Stimulated activated CD4-positive, alpha-beta T cell treated with anti-CD3 and anti-CD28 coated beads, Interleukin-4, amount 100 ng/mL, for 4 hours (primary cell): ENCODE measurements around the gene IQGAP3.

Experiments used
- DNase-seq, 2 experiments: peaks; one replicate each; pipeline ENCODE4 v3.0.0-alpha.2; 2020

IQGAP3 gene

DNA sequence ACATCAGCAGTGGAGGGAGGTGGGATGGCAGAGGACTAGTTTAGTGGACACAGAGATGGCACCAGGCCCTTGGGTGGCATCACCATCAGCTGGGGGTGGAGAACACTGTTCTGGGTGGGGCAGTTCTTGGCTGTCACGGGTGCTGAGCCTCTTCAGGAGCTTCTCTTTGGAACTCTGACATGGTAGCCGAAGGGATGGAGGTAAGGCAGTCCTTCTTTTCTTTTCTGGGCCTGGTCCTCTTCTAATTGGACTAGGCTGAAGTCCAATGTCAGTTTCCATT is 63.5 kb downstream of the IQGAP3 start:
- no peak for DNase-seq

DNA sequence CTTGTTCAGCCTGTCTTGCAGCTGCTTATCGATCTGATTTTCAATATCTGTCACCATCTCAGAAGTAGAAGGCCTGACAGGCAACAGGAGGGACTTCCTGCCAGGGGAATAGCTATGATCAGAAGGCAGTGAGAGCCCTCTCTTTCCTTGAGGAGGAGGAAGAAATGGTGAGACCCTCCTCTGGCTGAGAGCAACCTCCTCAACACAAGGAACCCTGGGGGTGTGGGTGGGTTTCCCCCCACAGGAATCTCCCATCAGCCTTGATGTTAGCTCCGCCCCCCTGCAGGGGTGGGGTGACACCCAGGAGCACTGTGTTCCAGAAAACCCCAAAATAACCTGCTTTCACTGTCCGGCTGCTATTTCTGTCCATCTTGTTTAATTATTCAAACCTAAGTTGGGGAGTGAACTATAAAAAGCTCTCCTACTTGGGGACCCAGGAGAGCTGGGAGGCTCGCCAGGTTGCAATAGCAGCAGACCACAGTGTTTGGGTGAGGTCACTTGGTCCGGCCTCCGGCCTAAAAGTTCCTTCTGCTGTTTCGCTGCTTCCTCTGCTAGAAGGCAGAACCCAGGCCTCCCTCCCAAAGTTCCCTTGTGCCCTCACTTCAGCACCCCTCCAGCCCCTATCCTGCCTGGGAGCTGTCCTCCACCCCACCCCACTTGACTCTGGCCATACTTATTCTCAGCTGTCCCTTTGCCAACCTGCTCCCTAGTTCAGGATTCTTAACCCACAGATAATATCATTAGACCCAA is 64.0 kb downstream of the IQGAP3 start:
- peak in 1 of 2 experiments; percentile 23 for DNase-seq

DNA sequence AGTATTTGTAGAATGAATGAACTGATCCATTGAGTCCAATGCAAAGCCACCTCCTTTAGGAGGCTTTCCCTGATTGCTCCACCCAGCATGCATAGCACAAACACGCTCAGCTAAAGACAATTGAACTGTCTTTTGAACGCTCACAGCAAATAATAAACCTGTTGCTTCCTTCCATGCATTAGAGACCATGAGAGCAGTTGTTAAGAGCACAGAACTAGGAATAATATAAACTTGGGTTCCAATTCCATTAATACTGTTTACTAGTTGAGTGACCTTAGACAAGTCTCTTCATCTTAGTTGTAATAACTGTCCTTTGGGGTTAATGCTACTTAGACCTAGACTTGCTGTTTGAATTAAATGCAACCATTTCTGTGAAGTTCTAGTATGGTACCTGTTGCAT is 65.9 kb downstream of the IQGAP3 start:
- DNase-seq, result no peak

DNA sequence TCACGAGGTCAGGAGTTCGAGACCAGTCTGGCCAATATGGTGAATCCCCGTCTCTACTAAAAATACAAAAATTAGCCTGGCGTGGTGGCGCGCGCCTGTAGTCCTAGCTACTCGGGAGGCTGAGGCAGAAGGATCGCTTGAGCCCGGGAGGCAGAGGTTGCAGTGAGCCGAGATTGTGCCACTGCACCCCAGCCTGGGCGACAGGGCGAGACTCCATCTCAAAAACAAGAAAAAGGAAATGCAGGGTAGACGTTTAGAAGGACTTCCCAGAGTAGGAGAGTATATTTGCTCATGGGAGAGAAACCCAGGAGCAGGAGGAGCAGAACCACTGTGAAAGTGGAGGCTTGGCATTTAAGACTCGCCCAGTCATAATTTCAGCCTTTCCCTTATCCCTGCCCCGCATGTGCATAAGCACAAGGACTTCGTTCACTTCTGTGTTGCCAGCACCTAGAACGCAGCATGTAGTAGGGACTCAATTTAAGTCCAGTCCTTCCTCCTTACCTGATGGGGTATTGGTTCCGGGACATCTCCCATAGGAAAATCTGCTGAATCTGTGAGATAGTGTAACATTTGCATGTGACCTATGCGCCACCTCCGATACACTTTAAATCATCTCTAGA is 66.6 kb downstream of the IQGAP3 start:
- DNase-seq, result no peak

DNA sequence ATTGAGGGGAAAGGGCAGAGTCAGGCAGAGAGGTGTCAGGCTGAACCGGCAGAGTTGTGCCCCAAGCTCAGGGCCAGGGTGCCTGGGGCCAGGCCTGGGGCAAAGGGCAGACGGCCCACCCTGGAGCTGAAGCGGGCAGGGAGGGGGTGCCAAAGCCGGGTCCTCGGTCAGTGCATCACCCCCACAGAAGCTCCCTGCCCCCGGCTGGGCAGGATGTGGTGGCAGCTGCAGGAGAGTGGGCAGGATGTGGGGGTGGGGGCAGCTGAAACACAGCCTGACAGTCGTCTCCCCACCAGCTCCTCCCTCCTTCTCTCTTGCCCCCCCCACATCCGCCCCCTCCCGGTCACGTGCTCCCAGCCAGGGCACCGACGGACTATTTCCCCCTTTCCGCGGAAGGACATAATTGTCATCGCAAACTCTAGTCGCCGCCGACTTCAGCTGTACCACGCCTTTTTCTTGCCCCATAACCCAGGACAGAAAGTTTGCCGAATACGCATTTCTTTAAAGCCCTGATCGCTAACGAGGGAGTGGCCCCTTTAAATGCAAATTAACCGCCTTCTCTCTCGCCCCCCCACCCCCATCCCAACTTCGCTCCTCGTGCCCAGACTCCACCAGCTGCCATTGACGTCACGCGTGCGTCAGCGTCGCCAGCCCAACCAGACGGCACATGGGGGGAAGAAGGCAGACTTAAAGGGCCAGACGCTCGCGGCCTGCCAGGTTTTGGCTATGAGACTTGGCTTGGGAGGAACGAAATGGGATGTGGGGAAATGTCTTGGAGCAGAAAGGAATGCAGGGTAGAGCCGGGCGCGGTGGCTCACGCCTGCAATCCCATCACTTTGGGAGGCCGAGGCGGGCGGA is 67.3 kb downstream of the IQGAP3 start:
- peak; percentile 96 to 98 for DNase-seq

DNA sequence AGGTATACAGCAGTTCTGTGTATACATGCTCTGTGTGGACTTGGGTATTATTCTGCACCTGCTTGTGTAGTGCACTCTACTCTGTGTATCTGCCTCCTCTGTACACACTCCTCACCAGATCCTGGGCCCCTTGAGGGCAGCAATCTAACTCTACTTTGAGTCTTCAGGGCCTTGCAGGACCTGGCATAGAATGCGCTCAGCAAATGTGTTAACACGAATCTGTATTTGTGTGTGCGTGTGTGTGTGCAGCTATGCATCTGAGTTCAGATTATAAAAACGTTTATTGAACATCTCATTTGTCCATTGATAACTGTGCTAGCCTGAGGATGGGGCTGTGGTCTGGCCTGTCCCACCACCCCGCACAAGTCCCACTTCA is 67.9 kb downstream of the IQGAP3 start:
- DNase-seq, result no peak

DNA sequence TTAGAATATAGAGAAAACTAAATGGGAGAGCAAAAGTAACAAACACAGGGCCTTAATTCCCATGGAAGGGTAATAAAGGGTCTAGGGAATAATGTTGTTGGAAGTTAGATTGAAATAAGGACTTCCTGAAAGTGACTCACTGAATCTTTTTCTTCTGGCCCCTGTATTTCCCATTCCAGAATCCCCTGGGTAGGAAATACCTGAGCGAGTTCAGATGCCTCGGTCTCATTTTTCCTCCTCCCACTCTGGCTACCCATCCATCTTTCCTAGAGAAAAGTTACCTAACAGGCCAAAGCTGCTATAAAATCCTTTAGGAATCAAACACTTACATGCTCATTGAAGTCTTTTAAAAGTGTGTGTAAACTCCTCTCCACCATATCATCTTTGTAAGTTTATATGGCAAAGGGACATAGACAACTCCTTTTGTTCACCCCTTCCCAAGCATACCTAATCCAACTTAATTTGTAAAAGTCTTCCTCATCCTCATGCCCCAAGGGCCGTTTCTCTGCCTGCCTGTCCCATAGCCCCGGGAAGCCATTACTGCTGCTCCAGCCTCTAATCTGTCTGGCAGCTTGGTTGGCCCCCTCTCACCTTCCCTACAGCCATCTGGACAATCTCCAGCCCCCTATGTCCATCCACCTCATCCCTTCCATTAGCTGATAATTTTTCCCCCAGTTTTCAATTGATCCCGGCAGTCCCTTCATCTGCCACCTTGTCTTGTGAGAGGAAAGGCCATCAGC is 68.5 kb downstream of the IQGAP3 start:
- DNase-seq, result no peak

DNA sequence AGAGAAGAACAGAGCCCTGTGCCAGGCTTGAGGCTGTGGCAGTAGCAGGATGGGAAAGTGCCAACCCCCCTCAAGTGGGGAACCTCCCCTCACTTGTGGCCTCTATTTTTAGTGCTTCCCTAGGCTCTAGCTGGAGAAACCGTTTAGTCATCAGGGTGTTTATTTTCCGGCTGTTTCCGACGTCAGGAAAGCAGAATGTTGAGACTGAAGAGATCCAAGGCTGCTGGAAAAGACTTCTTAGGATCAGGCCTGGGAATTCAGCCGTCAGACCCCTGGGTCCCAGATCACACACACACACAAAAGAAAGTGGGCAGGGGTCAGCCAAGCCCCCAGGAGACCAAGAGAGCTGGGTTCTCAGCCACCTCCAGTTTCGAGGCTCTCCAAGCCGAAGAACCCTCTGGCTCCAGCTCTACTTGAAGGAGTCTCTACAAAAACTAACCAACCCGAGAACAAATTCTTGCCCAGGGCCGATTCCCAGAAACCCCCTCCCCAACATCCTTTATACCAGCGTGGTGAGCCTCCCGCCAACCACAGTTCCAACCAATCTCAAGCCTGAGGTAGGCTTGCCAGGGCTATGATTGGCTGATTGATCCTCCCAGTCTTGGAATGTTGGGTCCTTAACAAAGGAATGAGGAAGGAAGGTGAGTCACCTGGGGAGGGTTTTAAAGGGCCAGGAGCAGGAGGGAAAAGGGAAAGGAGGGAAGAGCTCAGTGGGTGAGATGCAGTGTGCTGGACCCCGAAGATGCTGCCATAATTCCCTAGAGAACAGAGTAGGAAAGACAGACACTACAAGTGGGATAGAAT is 69.3 kb downstream of the IQGAP3 start:
- no peak for DNase-seq

DNA sequence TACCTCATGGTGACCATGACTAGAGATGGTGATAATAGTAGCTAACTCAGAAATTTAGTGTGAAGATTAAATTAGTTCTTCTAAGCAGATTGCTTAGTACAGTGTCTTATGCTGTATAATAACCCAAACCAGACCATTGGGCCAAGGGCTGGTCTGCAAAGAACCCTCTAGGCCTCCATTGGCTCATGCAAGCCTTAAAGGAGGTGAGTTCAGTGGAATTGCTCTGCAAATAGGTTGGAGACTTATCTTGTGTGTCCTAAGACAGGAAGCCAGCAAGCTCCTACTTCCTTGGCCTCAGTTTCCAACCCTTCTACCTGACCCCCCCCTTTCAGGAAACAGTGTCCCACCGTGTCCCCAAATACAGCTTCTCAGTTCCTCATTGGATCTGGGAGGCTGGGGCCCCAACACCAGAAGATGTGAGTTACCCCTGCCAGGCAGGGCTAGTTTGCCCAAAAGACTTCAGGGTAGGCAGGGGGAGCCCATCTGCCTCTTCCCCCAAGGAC is 69.9 kb downstream of the IQGAP3 start:
- no peak for DNase-seq

DNA sequence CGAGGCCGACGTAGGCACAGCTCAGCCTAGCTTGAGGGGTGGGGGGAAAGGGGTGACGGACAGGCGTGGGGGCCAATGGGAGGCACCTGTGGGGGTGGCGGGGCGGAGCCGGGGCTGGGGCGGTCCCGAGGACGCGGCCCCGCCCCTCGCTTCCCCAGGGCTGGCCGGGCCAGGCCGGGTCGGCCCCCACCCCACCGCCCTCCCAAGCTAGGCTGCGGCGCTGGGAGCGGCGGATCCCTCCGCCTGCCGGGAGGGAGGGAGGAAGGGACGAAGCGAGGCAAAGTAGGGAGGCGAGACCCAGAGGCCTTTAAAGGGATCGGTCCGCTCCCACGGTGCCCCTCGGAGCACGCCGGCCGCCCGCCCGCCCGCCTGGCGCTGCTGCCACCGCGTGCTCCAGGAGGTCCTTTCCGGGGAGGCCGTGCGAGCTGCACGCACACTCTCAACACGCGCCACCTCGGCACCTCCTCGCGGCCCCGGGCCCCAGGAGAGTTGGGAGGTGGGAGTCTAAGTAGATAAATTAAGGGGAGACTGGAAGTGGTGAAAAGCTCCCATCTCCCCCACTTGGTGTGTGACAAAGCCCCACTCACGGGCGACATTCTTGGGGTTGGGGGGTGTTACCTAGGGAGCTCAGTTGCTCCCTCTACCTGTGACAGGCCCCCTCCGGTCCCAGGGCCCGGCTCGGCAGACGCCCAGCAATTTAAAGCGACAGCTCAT is 71.4 kb downstream of the IQGAP3 start:
- peak; percentile 91 to 97 for DNase-seq

DNA sequence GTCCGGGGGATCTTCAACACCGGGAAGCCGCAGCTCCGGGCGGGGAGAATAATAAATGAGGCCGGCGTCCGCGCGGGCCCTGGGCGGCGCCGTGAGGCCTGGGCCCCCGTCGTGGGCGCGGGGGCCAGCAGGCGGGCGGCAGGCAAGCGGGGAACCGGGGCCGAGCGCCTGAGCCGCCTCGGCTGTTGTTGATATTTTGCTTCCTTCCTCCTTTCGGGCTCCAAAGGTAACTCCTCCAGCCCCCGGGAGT is 71.9 kb downstream of the IQGAP3 start, which contains the start of gene MEF2D:
Gene MEF2D (minus strand): TSS at position 233 of the 250 bp plus-strand sequence. CDS start 17,483 bp downstream, outside the sequence.
- no peak for DNase-seq

DNA sequence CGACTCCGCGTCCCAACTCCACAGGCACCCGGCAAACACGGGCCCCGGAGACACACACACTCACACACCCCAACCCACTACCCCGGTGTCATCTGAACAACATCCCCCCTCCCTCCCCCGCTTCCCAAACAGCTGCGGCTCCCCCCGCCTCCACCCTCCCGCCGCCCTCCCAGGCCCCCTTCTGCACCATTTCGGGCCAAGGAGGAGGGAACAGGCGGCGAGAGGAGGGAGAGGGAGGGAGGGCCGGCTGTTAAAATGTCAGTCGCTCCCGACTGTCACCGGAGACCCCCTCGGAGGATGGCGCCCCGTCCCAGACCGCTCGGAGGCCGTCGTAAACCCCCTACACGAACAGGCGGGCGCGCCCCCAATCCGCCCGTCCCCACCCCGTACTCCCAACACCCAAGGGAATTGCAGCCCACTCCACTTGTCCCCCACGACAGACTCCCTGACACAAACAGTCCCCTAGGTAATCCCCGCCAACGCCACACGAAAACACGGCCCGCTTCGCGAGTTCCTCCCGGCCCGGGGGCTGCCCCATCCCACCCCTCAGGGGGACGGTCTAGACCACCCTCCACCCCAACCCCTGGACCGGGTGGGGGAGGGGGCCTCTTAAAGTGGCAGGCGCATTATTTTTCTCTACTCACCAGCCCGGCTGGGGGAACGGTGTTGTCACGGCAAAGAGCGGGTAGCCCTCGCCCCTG is 72.4 kb downstream of the IQGAP3 start:
- peak; percentile 42 to 44 for DNase-seq

DNA sequence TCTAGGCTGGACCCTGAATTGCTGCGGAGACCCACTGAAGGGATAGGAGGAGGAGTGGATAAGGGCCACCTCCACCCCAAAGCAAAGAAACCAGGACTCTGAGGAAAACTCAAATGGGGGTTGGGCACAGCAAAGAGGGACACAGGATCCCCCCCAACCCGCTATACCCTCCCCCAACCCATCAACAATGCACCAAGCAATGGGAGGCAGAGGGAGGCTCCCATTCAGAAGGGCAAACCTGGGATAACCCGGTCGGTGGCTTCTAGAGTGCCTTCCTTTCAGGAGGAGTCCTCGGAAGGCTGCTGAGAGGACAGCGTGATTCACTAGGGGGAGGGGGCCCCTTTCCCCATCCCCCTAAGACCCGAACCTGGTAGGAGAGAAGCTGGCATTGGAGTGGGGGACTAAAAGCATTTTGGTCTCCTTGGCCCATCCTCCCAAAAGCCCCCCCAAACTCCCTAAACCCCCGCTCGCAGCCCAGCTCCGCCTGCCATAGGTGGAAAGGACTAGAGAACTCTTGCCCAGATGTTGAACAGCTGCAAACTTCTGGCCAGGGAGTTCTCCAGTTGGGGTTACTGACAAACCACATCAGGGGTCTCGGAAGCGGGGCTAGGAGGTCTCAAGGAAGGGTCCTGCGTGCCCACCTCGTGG is 73.0 kb downstream of the IQGAP3 start:
- no peak for DNase-seq

DNA sequence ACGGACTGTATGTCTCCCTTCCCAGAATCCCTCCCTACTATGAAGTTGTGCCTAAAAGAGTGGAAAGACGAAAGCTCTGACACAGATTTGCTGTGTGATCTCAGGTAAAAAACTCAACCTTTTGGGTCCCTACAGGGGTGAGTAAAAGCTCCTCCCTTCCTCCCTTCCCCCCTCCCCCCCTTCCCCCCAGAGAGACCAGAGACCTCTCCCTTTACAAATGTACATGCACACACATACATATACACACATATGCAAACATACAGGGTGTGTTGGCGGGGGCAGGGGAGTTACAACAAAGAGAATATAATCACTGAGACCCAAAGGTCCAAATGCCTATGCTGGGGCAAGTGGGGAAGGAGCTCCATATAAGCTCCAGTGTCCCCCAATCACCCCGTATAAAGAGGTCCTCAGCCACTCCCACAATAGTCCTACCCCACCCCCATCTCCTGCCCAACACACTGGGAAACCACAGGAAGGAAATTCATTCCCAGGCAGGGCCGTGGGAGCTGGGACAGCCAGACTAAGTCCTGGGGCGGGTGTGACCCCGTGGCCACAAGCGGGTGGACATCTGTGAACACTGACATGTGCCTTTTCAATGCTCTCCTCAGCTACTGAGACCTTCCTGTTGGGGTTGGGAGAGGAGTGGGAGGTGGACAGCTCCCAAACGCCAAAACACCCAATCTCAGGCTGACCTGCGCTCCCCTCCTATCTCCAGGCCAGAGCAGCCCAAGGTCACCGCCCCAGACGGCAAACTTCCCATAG is 73.8 kb downstream of the IQGAP3 start:
- no peak for DNase-seq

DNA sequence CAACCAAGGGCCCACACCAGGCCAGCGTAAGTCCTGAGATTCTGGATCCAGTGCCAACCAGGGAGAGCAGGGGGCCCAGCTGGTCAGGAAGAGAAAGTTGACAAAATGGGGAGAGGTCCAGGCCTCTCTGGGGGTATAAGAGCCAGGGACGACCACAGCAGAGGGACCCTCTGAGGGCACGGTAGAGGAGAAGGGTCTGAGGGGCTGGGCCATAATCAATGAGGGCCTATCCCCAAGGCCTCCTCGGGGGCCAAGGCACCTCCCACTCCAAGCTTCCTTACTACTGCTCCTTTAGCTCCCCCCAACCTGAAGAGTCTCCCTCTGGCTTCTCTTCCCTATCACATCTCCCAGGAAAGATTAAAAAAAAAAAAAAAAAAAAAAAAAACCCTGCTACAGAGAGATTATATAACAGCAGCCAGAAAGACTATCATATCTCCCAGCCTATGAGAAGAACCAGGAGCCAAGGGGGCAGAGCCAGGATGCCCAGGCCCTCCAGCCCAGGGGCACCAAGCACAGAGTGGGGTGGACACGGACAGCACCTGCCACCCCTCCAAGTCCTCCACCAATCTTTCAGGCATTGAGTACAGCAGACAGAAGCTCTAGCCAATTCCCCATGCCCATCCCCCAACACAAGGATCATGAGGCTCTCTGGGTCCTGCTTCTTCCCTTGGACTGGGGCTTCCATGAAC is 74.5 kb downstream of the IQGAP3 start:
- DNase-seq, result no peak

DNA sequence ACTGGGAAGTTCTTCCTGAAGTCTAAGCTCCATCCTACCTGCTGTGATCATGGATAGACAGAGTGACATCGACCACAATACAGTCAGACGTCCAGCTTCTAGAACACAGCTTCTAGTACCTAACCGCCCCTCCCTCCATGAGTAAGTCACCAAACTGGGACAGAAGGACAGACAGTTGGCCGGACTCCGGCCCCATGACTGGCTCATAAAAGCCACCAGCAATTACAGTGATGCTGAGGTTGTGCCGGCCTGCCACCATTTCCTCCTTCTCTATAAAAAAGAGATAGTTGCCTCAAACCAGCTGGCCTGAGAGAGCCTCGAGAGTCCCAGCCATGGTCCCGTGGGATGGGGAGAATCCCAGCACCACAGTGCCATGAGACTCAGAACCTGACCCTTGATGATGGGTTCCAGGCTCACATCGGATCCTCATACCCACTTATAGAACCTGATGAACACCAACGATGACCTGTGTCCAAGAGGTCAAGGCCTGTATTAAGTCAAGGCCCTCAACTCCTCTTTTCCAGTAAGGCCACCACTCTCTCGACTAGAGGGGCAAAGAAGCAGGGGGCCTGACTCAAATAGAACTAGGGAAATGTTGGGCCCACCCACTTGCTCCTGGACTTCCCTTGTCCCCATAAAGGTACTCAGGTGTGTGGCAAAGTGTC is 75.2 kb downstream of the IQGAP3 start:
- DNase-seq, result no peak

DNA sequence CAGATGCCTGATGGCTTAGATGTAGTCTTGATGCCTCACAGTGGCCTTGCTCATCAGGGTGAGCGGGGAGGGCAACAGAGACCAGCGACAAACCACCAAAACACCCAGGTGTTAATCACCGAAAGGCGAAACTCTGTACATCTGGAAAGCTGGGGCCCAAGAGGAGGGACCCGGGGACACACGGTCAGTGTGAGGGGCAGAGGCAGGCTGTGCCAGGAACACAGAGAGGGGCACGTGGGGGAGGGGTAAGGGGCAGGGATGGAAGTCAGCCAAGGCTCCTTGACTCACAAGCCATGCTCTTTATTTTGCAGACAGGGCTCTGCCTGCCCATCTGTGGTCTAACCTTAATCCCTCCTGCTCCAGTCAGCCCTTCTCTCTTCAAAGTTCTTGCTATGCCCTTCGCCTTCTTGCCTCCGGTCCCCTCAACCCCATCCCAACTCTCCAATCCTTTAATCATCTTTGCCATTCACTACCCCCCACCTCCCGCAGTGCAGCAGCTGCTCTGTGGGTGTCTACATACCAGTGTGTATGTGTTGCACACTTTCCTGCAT is 76.1 kb downstream of the IQGAP3 start:
- no peak for DNase-seq
